ENCODE measurements around the gene TEX48. TPM values are rescaled to one million over a fixed set of nuclear protein-coding genes. Genes with fewer than 3 reads are reported as not detected.

Gene TEX48
- total RNA-seq, 6 experiments from 2014 or later: not detected

GRCh38 chr9:114689813-114690212 is 7.8 kb upstream of the TEX48 start:
- 75% methylated on average over 7 of the region's 7 CpGs for WGBS (ENCODE audit: insufficient coverage, low coverage, low lambda C conversion rate, missing lambda C conversion rate)
- Histone ChIP-seq H3K9me3 (no peaks in the 10 kb centered on the region), H3K27ac (no peak overlapping the region), H3K4me1 (no peaks in the 10 kb centered on the region), H3K27me3 (no peaks in the 10 kb centered on the region), H3K4me3 (no peak overlapping the region), H3K36me3 (no peaks in the 10 kb centered on the region)
- ATAC-seq: no peak
- TF ChIP-seq POLR2A (IDR thresholded peaks at IDR 0.05) (no peak), CTCF (IDR thresholded peaks at IDR 0.05) (no peak)
- DNase-seq: no peak
- intact Hi-C loops (cut with DNase I): no loop called here

DNA sequence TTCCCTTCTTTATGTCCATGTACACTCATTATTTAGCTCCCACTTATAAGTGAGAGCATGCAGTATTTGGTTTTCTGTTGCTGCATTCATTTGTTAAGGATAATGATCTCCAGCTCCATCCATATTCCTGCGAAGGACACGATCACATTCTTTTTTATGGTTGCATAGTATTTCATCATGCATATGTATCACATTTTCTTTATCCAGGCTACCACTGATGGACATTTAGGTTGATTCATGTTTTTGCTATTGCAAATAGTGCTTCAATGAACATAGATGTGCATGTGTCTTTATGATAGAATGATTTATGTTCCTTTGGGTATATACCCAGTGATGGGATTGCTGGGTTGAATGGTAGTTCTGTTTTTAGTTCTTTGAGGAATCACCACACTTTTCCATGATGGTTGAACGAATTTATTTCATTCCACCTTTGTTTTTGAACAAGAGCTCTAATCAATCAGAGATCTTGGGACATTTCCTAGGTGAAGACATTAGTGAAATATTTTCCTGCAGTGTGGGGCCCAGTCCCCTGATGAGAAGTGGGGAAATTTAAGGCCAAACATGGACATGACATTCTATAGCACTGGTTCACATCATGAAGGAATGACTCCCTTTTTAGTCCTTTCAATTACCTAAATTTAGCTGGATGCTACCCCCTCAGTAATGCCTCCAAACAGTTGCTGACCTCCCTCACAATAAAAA is 7.1 kb upstream of the TEX48 start:
- Histone ChIP-seq H3K9me3 (no peaks in the 10 kb centered on the region), H3K27ac (no peak overlapping the region), H3K27me3 (no peaks in the 10 kb centered on the region), H3K4me3 (no peak overlapping the region), H3K4me1 (no peaks in the 10 kb centered on the region), H3K36me3 (no peaks in the 10 kb centered on the region)
- TF ChIP-seq CTCF (IDR thresholded peaks at IDR 0.05): no peak
- TF ChIP-seq POLR2A (IDR thresholded peaks at IDR 0.05): no peak
- intact Hi-C loops (cut with DNase I): no loop called here
- 87% methylated on average over 3 of the region's 3 CpGs for WGBS (ENCODE audit: insufficient coverage, low coverage, low lambda C conversion rate, missing lambda C conversion rate)
- ATAC-seq (no peak), DNase-seq (no peak)

- no peak for TF ChIP-seq CTCF (IDR thresholded peaks at IDR 0.05)
- no peak for TF ChIP-seq POLR2A (IDR thresholded peaks at IDR 0.05)
- Histone ChIP-seq H3K27ac (no peak overlapping the region), H3K4me3 (no peak overlapping the region), H3K27me3 (no peaks in the 10 kb centered on the region), H3K9me3 (no peaks in the 10 kb centered on the region), H3K4me1 (no peaks in the 10 kb centered on the region), H3K36me3 (no peaks in the 10 kb centered on the region)
- 94% methylated on average over 3 of the region's 4 CpGs for WGBS (ENCODE audit: insufficient coverage, low coverage, low lambda C conversion rate, missing lambda C conversion rate)
- ATAC-seq (no peak), DNase-seq (no peak)
- intact Hi-C loops (cut with DNase I): no loop called here
These were observed 6.4 kb upstream of the TEX48 start for GRCh38 chr9:114688379-114688778.

- ATAC-seq (no peak), DNase-seq (no peak)
- no peaks in the 10 kb centered on the region for H3K9me3 ChIP-seq
- H3K4me1 ChIP-seq: no peaks in the 10 kb centered on the region
- H3K27ac ChIP-seq: no peak overlapping the region
- no peak for TF ChIP-seq POLR2A (IDR thresholded peaks at IDR 0.05)
- TF ChIP-seq CTCF (IDR thresholded peaks at IDR 0.05): no peak
- no peak overlapping the region for H3K4me3 ChIP-seq
- intact Hi-C loops (cut with DNase I): no loop called here
- H3K27me3 ChIP-seq: no peaks in the 10 kb centered on the region
- H3K36me3 ChIP-seq: no peaks in the 10 kb centered on the region
These were observed 5.0 kb upstream of the TEX48 start for GRCh38 chr9:114687034-114687433.

- ATAC-seq: no peak
- no peaks in the 10 kb centered on the region for H3K9me3 ChIP-seq
- intact Hi-C loops (cut with DNase I): no loop called here
- H3K36me3 ChIP-seq: no peaks in the 10 kb centered on the region
- TF ChIP-seq POLR2A (IDR thresholded peaks at IDR 0.05) (no peak), CTCF (IDR thresholded peaks at IDR 0.05) (no peak)
- no peak overlapping the region for H3K4me3 ChIP-seq
- no peak for DNase-seq
- H3K4me1 ChIP-seq: no peaks in the 10 kb centered on the region
- no peak overlapping the region for H3K27ac ChIP-seq
- 70% methylated on average over 5 of the region's 5 CpGs for WGBS (ENCODE audit: insufficient coverage, low coverage, low lambda C conversion rate, missing lambda C conversion rate)
- H3K27me3 ChIP-seq: no peaks in the 10 kb centered on the region
These were observed 4.0 kb upstream of the TEX48 start for GRCh38 chr9:114685951-114686350.

Measured in right lobe of liver (tissue), 6 donors.